GM13976 (cell line): Measurements from ENCODE around the gene WASF3.

Experiments
- DNase-seq: peaks from one replicate; pipeline ENCODE4 v3.0.0; 2012; ENCODE audit warnings: low spot score
- CTCF ChIP-seq: IDR thresholded peaks from 2 replicates; pipeline ENCODE4 v1.5.1; 2012; ENCODE audit warnings: borderline replicate concordance, mild to moderate bottlenecking; ENCODE audit not compliant: insufficient read depth; ENCODE audit errors: extremely low read depth, missing control alignments, control extremely low read depth
- in situ Hi-C: fragments of 300-500 bp; cut with MboI; formaldehyde crosslinking; loops from one replicate; pipeline ENCODE4 v1.12.0; 2022; ENCODE audit warnings: low sequenced_read_pairs, mixed read lengths, inconsistent platforms; ENCODE audit not compliant: unreplicated experiment

Gene WASF3

GRCh38 chr13:26557393-26558073 lies at the start of gene WASF3:
TSS of gene WASF3 (plus strand) at chr13:26557683. CDS start at chr13:26642271, 84,588 bp downstream.
- in situ Hi-C loops: no loop called here
- peak; percentile 82 for DNase-seq
- TF ChIP-seq CTCF: no peak

GRCh38 chr13:26508885-26509284 lies 48.6 kb upstream of the WASF3 start:
- in situ Hi-C loops: no loop called here
- TF ChIP-seq CTCF: no peak
- no peak for DNase-seq

- no peak for TF ChIP-seq CTCF
- no peak for DNase-seq
- in situ Hi-C loops: no loop called here
These were observed 48.0 kb upstream of the WASF3 start for GRCh38 chr13:26509491-26509890.

GRCh38 chr13:26513931-26514330 lies 43.6 kb upstream of the WASF3 start:
- TF ChIP-seq CTCF: no peak
- DNase-seq: no peak
- in situ Hi-C loops: no loop called here

GRCh38 chr13:26515721-26516120 lies 41.8 kb upstream of the WASF3 start:
- TF ChIP-seq CTCF: no peak
- in situ Hi-C loops: no loop called here
- DNase-seq: no peak

- no peak for TF ChIP-seq CTCF
- DNase-seq: no peak
- in situ Hi-C loops: no loop called here
These were observed 39.5 kb upstream of the WASF3 start for GRCh38 chr13:26517936-26518335.

GRCh38 chr13:26518451-26518959 lies 39.0 kb upstream of the WASF3 start:
- no peak for DNase-seq
- no peak for TF ChIP-seq CTCF

More at GRCh38 chr13:26518451-26518959, 39.0 kb upstream of the WASF3 start:
- in situ Hi-C loops: no loop called here
